ENCODE data around the gene MYO6. TPM values are rescaled to one million over a fixed set of nuclear protein-coding genes. Genes with fewer than 3 reads are reported as not detected.

MYO6 gene
- polyA plus RNA-seq, 1 of the 3 experiments (the other 2 are of a cell fraction), result 6.2 TPM

DNA sequence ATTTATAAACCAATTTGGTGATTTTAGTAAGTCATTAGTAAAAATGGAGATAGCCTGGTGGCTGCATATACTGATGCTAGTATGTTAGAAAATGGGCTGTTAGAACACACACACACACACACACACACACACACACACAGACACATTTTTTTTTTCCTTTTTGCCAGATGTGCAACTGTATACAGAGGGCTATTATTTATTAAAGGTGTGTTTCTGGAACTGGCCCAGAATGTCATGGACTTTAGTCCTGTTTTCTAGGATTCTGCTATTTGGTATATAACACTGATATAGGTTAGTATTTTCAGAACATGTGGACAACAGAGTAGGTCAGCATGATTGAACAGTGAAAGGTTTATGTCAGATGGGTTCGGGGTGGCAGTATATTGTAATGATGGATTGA is 12.4 kb downstream of the MYO6 start:
- Histone ChIP-seq H3K27ac (ENCODE audit: low read depth in 2 of 2, low read length in 1 of 2) (no peak overlapping the region), H3K79me2 (ENCODE audit: insufficient read depth) (peaks cover 25% of the 10 kb centered on the region), H3K9me2 (no peaks in the 10 kb centered on the region), H3K4me3 (ENCODE audit: low read depth in 2 of 2, low read length in 1 of 2) (no peak overlapping the region), H3K9me3 (no peaks in the 10 kb centered on the region), H3K27me3 (ENCODE audit: insufficient read depth) (no peaks in the 10 kb centered on the region), H3K36me3 (replicated peaks in 1 of 2; ENCODE audit: control insufficient read depth in 1 of 2, insufficient read depth in 2 of 2, low read length in 1 of 2) (no peaks in the 10 kb centered on the region), H3K4me2 (no peak overlapping the region), H2AFZ (ENCODE audit: low read depth) (no peak overlapping the region), H3F3A (replicated peaks; ENCODE audit: insufficient read depth) (peaks cover 14% of the 10 kb centered on the region), H3K4me1 (ENCODE audit: control insufficient read depth in 1 of 2, insufficient read depth in 2 of 2, low read depth in 1 of 2, low read length in 1 of 2) (peaks cover 0 to 12% of the 10 kb centered on the region in 2 experiments; a peak in 1 of 4 replicates), H3K9ac (no peak overlapping the region), H4K20me1 (ENCODE audit: insufficient read depth) (no peaks in the 10 kb centered on the region)
- POLR2A ChIA-PET, result no interaction called here
- 91% methylated on average over 1 of the region's 1 CpG for WGBS (ENCODE audit: low lambda C conversion rate)
- no peak for DNase-seq
- CTCF ChIA-PET, result no interaction called here
- TF ChIP-seq ELF1 (IDR thresholded peaks at IDR 0.05) (no peak), SIN3A (IDR thresholded peaks at IDR 0.05; ENCODE audit: borderline replicate concordance, low read depth, low read length) (no peak), RAD21 (IDR thresholded peaks at IDR 0.05; ENCODE audit: low read length) (no peak), MXI1 (IDR thresholded peaks at IDR 0.05; ENCODE audit: low read depth, low read length) (no peak), FOXJ3 (CRISPR knock-in tag; IDR thresholded peaks at IDR 0.05) (no peak), RCOR1 (IDR thresholded peaks at IDR 0.05; ENCODE audit: low read length) (no peak), FOSL2 (IDR thresholded peaks at IDR 0.05; ENCODE audit: borderline replicate concordance, low read depth) (no peak), MEF2A (IDR thresholded peaks at IDR 0.05; ENCODE audit: borderline replicate concordance, low read depth) (no peak), EP300 (IDR thresholded peaks at IDR 0.05; ENCODE audit: borderline replicate concordance in 1 of 2, low read depth in 1 of 2, low read length in 1 of 2) (no peak)

DNA sequence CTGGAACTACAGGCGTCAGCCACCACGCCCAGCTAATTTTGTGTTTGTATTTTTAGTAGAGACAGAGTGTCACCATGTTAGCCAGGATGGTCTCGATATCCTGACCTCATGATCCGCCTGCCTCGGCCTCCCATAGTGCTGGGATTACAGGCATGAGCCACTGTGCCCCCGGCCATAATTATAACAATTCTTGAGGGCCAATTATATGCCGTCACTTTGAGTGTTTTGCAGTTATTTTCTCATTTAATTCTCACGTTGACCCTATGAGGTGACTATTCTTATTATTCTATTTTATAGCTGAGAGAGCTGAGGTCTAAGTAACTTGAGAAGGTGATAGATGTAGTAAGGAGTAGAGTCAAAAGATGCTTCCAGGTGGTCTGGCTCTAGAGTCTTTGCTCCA is 13.0 kb downstream of the MYO6 start:
- ChIA-PET CTCF (no interaction called here), POLR2A (no interaction called here)
- DNase-seq, result no peak
- Histone ChIP-seq H3K9me2 (no peaks in the 10 kb centered on the region), H3K4me1 (ENCODE audit: control insufficient read depth in 1 of 2, insufficient read depth in 2 of 2, low read depth in 1 of 2, low read length in 1 of 2) (peaks cover 0 to 12% of the 10 kb centered on the region in 2 experiments; a peak in 1 of 4 replicates), H3F3A (replicated peaks; ENCODE audit: insufficient read depth) (peaks cover 14% of the 10 kb centered on the region), H3K4me2 (no peak overlapping the region), H3K9me3 (no peaks in the 10 kb centered on the region), H3K36me3 (replicated peaks in 1 of 2; ENCODE audit: control insufficient read depth in 1 of 2, insufficient read depth in 2 of 2, low read length in 1 of 2) (no peaks in the 10 kb centered on the region), H3K27ac (ENCODE audit: low read depth in 2 of 2, low read length in 1 of 2) (no peak overlapping the region), H3K9ac (no peak overlapping the region), H3K27me3 (ENCODE audit: insufficient read depth) (no peaks in the 10 kb centered on the region), H3K79me2 (ENCODE audit: insufficient read depth) (peaks cover 27% of the 10 kb centered on the region), H2AFZ (ENCODE audit: low read depth) (no peak overlapping the region), H3K4me3 (ENCODE audit: low read depth in 2 of 2, low read length in 1 of 2) (no peak overlapping the region), H4K20me1 (ENCODE audit: insufficient read depth) (no peaks in the 10 kb centered on the region)
- WGBS (ENCODE audit: low lambda C conversion rate), result 96% methylated on average over 8 of the region's 8 CpGs
- TF ChIP-seq, protein P1, sequence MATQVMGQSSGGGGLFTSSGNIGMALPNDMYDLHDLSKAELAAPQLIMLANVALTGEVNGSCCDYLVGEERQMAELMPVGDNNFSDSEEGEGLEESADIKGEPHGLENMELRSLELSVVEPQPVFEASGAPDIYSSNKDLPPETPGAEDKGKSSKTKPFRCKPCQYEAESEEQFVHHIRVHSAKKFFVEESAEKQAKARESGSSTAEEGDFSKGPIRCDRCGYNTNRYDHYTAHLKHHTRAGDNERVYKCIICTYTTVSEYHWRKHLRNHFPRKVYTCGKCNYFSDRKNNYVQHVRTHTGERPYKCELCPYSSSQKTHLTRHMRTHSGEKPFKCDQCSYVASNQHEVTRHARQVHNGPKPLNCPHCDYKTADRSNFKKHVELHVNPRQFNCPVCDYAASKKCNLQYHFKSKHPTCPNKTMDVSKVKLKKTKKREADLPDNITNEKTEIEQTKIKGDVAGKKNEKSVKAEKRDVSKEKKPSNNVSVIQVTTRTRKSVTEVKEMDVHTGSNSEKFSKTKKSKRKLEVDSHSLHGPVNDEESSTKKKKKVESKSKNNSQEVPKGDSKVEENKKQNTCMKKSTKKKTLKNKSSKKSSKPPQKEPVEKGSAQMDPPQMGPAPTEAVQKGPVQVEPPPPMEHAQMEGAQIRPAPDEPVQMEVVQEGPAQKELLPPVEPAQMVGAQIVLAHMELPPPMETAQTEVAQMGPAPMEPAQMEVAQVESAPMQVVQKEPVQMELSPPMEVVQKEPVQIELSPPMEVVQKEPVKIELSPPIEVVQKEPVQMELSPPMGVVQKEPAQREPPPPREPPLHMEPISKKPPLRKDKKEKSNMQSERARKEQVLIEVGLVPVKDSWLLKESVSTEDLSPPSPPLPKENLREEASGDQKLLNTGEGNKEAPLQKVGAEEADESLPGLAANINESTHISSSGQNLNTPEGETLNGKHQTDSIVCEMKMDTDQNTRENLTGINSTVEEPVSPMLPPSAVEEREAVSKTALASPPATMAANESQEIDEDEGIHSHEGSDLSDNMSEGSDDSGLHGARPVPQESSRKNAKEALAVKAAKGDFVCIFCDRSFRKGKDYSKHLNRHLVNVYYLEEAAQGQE (IDR thresholded peaks at IDR 0.05; ENCODE audit: low read depth, low read length), result no peak
- TF ChIP-seq CHD2 (IDR thresholded peaks at IDR 0.05; ENCODE audit: low read length, partially characterized antibody) (no peak), FOXJ3 (CRISPR knock-in tag; IDR thresholded peaks at IDR 0.05) (no peak), MEF2A (IDR thresholded peaks at IDR 0.05; ENCODE audit: borderline replicate concordance, low read depth) (no peak)
- TF ChIP-seq, protein P2, sequence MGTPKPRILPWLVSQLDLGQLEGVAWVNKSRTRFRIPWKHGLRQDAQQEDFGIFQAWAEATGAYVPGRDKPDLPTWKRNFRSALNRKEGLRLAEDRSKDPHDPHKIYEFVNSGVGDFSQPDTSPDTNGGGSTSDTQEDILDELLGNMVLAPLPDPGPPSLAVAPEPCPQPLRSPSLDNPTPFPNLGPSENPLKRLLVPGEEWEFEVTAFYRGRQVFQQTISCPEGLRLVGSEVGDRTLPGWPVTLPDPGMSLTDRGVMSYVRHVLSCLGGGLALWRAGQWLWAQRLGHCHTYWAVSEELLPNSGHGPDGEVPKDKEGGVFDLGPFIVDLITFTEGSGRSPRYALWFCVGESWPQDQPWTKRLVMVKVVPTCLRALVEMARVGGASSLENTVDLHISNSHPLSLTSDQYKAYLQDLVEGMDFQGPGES (IDR thresholded peaks at IDR 0.05; ENCODE audit: low read depth, low read length), result no peak
